HTR-8/SVneo (cell line): Measurements from ENCODE around the gene PRDM5.

Experiments used
- DNase-seq: peaks from one replicate; pipeline ENCODE4 v3.0.0; 2011; ENCODE audit warnings: low spot score, mixed read lengths; ENCODE audit not compliant: insufficient read length
- FAIRE-seq: peaks from 2 replicates; lab custom pipeline; 2011; peaks lifted over from hg19 to GRCh38; lab: Jason Lieb, UNC

PRDM5 gene

DNA sequence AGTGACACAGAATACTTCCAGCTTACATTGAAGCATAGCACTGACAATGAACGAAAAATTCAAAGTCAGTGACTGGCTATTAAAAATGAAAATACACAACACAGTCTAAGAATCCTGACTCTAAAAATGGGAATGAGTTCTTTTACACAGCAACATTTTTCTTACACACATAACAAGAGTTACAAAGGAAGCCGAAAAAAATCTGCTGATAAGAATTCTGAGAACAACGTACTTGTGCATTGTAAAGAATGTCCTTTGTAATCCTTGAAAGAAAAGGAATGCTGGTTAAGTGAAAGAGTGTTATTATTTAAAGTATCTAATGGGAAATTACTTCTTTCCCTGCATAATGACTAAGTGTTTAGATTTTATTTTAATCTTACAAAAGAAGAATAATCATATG is 199.4 kb downstream of the PRDM5 start:
- FAIRE-seq (no peak), DNase-seq (no peak)

GRCh38 chr4:120722655-120723054 is 199.9 kb downstream of the PRDM5 start:
- FAIRE-seq (no peak), DNase-seq (no peak)

DNA sequence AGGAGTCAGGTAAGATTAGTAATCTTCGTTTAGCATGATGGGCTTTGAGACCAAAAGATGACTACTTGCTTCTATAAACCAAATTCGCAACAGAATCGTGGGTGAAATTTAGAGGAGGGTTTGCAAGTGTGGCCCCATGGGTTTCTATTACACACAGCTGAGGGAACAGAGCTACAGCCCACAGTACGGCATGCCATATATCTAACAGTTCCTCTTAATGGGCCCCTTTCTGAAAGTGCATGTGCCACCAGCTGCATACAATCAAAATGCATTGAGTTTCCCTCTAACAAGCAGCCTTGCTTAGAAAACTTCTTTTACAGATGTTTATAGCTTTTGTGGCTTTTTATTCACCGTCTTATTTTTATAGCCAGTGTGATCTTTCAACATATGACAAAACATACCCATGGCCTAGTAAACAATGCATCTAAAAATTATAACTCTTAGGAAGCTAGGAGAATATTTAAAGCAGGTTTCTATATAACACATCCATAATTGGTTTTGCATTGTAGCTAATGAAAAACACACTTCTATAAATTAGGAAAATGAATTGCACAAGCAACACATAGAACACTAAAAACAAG is 202.1 kb downstream of the PRDM5 start:
- FAIRE-seq = no peak
- DNase-seq = no peak

GRCh38 chr4:120718979-120719566 is 203.5 kb downstream of the PRDM5 start:
- no peak for FAIRE-seq

GRCh38 chr4:120716346-120716745 is 206.2 kb downstream of the PRDM5 start:
- FAIRE-seq = no peak
- DNase-seq = no peak

More at GRCh38 chr4:120718979-120719566, 203.5 kb downstream of the PRDM5 start:
- DNase-seq = peak; percentile 10

GRCh38 chr4:120714417-120715010 is 208.0 kb downstream of the PRDM5 start:
- DNase-seq = no peak
- FAIRE-seq = no peak

DNA sequence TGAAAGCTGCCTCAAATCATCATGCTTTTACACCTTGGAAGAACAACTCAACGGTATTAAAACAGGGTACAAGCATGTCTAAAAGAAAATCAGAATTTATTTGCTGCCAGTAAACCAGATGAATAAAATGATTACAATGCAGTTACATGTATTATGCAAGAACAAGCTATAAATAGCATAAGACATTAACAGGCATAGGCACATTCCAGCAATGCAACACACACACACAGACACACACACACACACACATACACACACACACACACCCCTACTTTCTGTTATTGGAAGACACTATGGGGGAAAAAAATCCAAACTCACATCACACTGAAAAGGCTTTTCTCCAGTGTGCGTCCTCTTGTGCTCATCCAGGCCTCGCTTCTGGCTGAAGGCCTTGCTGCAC is 212.5 kb downstream of the PRDM5 start:
- DNase-seq = no peak

GRCh38 chr4:120704538-120704937 is 218.0 kb downstream of the PRDM5 start:
- FAIRE-seq (no peak), DNase-seq (no peak)

More for the DNA sequence above, 212.5 kb downstream of the PRDM5 start:
- FAIRE-seq = no peak

- DNase-seq (no peak), FAIRE-seq (no peak)
These were observed 218.6 kb downstream of the PRDM5 start for GRCh38 chr4:120703908-120704307.

- no peak for FAIRE-seq
- DNase-seq = no peak
These were observed 223.2 kb downstream of the PRDM5 start for GRCh38 chr4:120699354-120699753.

DNA sequence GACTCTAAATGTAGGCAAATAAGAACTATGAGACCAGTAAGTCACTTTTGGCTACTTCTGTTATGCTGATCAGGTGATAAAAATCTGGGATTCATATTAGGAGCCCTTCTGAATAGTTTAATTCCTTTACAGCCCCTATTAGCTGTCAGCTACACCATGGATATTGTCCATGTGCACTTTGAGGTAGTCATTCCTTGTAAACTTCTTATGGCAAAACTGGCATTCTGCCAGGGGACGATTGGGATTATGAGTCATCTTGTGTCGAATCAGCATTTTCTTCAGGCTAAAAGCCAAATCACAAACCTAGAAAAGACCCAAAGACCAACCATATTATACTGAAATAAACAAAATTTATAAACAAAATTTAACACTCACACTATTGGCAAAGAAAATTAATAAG is 227.6 kb downstream of the PRDM5 start:
- peak; percentile 28 for DNase-seq
- no peak for FAIRE-seq

GRCh38 chr4:120693816-120694215 is 228.7 kb downstream of the PRDM5 start:
- FAIRE-seq = no peak
- no peak for DNase-seq

DNA sequence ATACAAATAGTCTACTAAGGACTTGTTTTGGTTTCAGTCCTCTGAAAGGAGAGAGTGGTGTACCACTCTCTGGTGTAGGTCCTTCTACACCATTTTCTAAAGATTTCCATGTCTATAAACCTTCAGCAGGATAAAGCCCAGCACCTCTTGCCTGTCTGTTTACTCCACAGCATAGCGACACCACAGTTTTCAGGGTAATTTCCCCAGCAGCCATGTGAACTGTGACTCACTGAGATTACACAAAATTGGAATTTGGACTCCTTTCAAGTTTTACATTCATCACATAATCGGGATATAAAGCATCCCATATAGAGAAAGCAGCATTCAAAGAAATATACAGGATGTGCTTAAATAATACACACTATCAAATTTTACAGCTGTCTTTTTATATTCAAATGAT is 229.6 kb downstream of the PRDM5 start:
- FAIRE-seq (no peak), DNase-seq (no peak)

- FAIRE-seq (no peak), DNase-seq (no peak)
These were observed 231.0 kb downstream of the PRDM5 start for GRCh38 chr4:120691536-120691935.

DNA sequence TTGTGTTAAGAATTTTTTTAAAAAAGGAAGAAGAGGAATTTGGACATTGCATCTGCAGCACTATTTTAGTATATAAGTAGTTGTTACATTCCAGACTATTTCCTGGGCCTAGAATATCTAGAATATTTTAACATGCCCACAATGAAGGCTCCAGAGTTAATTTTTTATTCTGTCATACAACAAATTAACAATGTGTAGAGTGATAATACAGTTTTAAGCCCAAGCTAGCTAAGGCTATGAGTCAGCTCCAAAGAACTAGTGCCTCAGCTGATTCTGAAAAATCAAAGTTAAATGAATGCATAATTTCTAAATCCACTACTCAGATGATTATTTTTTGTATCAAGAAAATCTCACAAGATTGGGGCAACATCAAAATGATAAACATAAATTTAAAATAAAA is 231.4 kb downstream of the PRDM5 start:
- DNase-seq = no peak
- FAIRE-seq = no peak

DNA sequence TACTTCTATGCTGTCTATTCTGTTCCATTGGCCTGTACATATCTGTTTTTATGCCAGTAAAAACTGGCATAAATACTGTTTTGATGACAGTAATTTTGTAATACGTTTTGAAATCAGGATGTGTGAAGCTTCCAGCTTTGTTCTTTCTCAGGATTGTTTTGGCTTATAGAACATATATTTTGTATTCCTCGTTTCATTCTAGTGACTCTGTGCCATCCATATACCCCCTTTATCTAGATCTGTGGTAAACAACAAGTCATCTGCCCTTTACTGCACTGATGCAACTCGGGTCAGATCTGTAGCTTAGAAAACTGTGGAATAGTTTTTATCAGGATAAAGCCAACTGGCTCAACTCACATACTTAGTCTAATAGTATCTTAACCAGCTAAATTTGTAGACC is 233.7 kb downstream of the PRDM5 start:
- DNase-seq (no peak), FAIRE-seq (no peak)

DNA sequence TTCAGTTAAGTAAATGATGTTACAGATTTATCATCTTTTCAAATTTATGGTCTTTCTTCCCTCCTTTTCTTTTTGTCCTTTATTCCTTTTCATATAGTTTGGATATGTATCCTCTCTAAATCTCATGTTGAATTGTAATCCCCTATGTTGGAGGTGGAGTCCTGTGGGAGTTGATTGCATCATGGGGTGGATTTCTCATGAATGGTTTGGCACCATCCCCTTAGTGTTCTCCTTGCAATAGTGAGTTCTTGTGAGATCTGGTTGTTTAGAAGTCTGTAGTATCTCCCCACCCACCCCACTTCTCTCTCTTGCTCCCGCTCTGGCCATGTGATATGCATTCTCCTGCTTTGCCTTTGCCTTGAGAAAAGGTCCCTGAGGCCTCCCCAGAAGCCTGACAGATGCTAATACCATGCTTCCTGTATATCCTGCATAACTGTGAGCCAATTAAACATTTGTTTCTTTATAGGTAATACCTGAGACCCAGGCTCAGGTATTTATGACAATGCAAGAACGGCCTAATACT is 236.7 kb downstream of the PRDM5 start:
- FAIRE-seq = no peak
- no peak for DNase-seq

DNA sequence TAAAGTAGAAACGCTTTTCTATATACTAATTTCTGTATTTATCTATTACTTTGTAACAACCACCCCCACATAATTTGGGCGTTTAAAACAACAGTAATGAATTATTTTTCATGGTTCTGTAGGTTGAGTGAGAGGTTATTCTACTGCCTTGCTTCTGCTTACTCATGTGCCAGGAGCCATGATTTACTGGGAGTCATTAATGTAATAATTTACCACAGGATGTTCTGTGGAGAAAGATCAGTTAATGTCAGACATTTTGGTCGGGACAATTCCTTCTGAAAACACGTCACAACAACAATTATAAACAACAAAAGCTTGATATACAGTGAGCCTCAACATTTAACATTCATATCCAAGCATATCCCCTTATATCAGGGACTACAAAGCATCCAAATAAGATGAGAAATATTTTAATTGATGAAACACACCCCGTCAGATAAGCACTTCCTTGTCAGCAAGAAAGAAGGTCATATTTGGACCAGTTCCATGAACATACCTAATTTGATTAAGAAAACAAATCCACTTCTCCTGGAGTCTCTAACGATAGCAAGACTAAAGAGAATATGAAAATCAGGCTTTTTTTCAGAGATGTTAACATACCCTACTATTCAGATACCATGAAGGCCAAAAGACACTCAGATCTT is 238.5 kb downstream of the PRDM5 start:
- FAIRE-seq (no peak), DNase-seq (no peak)

DNA sequence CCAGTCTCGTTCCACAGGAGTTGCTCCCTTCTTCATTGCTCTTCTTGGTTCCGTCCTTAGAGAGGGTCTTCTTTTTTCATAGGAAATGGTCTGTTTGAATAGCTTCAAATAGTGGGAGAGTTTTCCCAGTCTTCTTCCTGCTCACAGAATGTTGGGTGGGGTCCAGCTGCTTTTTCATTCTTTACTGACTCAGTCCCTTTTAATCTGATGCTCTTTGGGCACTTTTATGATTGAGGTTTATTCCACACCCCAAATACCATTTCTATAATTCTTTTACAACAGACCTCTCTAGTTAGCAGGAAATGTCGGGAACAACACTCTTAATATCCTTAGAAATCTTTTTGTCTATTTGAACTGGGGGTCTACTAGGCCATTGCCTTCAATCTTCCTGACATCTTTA is 239.5 kb downstream of the PRDM5 start:
- DNase-seq = no peak
- no peak for FAIRE-seq

- FAIRE-seq (no peak), DNase-seq (no peak)
These were observed 241.8 kb downstream of the PRDM5 start for GRCh38 chr4:120680647-120681228.

DNA sequence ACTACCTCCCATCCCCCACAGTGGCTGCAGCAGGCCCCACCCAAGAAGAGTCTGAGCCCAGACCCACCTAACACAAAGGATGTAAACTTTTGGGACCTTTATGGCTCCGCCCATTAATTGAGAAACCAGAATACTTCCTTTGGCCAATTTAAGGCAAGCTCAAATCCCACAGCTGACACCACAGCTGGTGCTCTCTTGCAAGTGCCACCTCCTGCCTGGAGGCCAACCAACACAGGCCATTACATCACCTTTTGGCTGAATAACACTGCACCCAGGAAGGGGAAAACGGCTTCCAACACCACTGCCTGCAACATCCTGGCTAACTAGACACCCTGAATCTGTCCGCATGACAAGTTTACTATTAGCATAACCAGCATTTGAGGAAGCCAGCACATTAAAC is 248.8 kb downstream of the PRDM5 start:
- DNase-seq = no peak
- no peak for FAIRE-seq
